Adrenal gland (tissue), 12 donors: ENCODE measurements around the gene PCDHB3. TPM values are rescaled to one million over a fixed set of nuclear protein-coding genes. Genes with fewer than 3 reads are reported as not detected.
"Not testable (repeated sequence)": the region's sequence is repeated elsewhere in the genome, so short reads cannot be mapped to it uniquely, and the experiment has no call there.

Experiments
- DNase-seq, 7 donors: peaks; one replicate each; pipeline ENCODE4 v3.0.0-alpha.2; 2019 to 2020
- H3K27ac ChIP-seq, 5 donors: fragments of 200-600 bp; sonication (generic) in 4 of 5; 1 replicate in 3 of 5; 2 replicates in 2 of 5; pipeline versions ENCODE4 v1.5.1 to v1.8.0; 2016 to 2020; ENCODE audit warnings: mild to moderate bottlenecking in 1 of 5
- H3K27me3 ChIP-seq: fragments of 200-600 bp; 2 replicates; pipeline ENCODE4 v1.8.0; 2021
- H3K36me3 ChIP-seq, 2 donors: fragments of 200-600 bp; replicated peaks in 1 of 2; 1 replicate in 1 of 2; 2 replicates in 1 of 2; pipeline versions ENCODE4 v1.5.1 to v1.8.0; 2018 to 2022
- H3K4me1 ChIP-seq, 2 donors: fragments of 200-600 bp; replicated peaks in 1 of 2; 1 replicate in 1 of 2; 2 replicates in 1 of 2; pipeline versions ENCODE4 v1.5.1 to v1.8.0; 2018 to 2021
- H3K4me3 ChIP-seq, 4 donors: fragments of 200-600 bp; sonication (generic) in 3 of 4; one replicate each; pipeline ENCODE4 v1.5.1; 2016 to 2018
- H3K9me3 ChIP-seq, 3 donors: fragments of 200-600 bp; sonication (generic) in 1 of 3; replicated peaks in 1 of 3; 1 replicate in 2 of 3; 2 replicates in 1 of 3; pipeline versions ENCODE4 v1.5.1 to v1.8.0; 2016 to 2021
- POLR2A ChIP-seq, 2 donors: fragments of 450-650 bp; IDR thresholded peaks; one replicate each; pipeline ENCODE4 v1.6.1; 2017; ENCODE audit warnings: antibody characterized with exemption in 2 of 2, mild to moderate bottlenecking in 2 of 2, moderate library complexity in 1 of 2
- WGBS, 4 donors: extraction: QIAGEN DNeasy Blood & Tissue Kit in 2 of 4; methylation state at CpG; one replicate each; pipeline versions ENCODE4 v1.1.5 to v1.1.7; 2013 to 2017; 5-methylcytosine and 5-hydroxymethylcytosine counted together
- intact Hi-C, 2 donors: fragments of 100-400 bp; cut with DNase I; formaldehyde crosslinking; loops; one replicate each; pipeline versions ENCODE4 v1.14.1 to v1.15.0; 2022 to 2023
- polyA plus RNA-seq, 3 donors: library from polyadenylated mRNA; stranded (reverse); fragments of 200-250 nt in 2 of 3; fragments of 350-450 nt in 1 of 3; fragmentation: Illumina TruSeq in 1 of 3; extraction: RNeasy Lipid Tissue Mini Kit (QIAGEN cat#74804) in 1 of 3; gene quantifications; one replicate each; pipeline ENCODE4 v1.2.3, GENCODE V29; 2013 to 2014
- total RNA-seq, 9 donors: library from RNA; depleted of rRNA in 4 of 9; stranded (reverse); fragments of >200 nt in 4 of 9; fragments of 120-200 nt in 1 of 9; fragmentation: NEBNext Ultra II Directional in 1 of 9; extraction: Animal tissue kit (Norgen Biotek cat#: 25700) in 1 of 9; gene quantifications; one replicate each; pipeline versions ENCODE4 v1.1.0 to v1.2.4, GENCODE V29; 2013 to 2023
- TF ChIP-seq, protein P1 (sequence below), 6 experiments: fragments of 450-650 bp in 4 of 6; fragments of 200-600 bp in 2 of 6; sonication (generic) in 1 of 6; IDR thresholded peaks; 1 replicate in 5 of 6; 2 replicates in 1 of 6; pipeline versions ENCODE4 v1.5.1 to v1.8.0; 2016 to 2021; ENCODE audit warnings: antibody characterized with exemption in 6 of 6, mild to moderate bottlenecking in 2 of 6, moderate library complexity in 1 of 6
- donor health status: healthy with polysubstance abuse.
- donor health status: Bipolar disorder and iron deficiency.
- donor health status: DM: yes; HTN: yes; CAD: no.
- donor health status: DM: no; HTN: no; CAD: no.
- donor health status: DM: no; HTN: no; CAD: no.
- donor health status: DM: yes; HTN: yes; CAD: no.

The PCDHB3 gene
- total and polyA plus RNA-seq, 12 donors = 0.20 to 2.2 (median 1.2) TPM

GRCh38 chr5:141121563-141121962, 21.3 kb downstream of the PCDHB3 start, which contains the start of gene PCDHB4:
PCDHB4 (plus strand) TSS chr5:141121818; CDS start chr5:141121999, 181 bp downstream.
- no peak within 1 kb of the TSS for H3K27ac ChIP-seq
- TF ChIP-seq, protein P1, sequence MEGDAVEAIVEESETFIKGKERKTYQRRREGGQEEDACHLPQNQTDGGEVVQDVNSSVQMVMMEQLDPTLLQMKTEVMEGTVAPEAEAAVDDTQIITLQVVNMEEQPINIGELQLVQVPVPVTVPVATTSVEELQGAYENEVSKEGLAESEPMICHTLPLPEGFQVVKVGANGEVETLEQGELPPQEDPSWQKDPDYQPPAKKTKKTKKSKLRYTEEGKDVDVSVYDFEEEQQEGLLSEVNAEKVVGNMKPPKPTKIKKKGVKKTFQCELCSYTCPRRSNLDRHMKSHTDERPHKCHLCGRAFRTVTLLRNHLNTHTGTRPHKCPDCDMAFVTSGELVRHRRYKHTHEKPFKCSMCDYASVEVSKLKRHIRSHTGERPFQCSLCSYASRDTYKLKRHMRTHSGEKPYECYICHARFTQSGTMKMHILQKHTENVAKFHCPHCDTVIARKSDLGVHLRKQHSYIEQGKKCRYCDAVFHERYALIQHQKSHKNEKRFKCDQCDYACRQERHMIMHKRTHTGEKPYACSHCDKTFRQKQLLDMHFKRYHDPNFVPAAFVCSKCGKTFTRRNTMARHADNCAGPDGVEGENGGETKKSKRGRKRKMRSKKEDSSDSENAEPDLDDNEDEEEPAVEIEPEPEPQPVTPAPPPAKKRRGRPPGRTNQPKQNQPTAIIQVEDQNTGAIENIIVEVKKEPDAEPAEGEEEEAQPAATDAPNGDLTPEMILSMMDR (IDR thresholded peaks at IDR 0.05) = peak in 3 of 6 experiments; percentile 12 to 17 (median 12)
- no peak for TF ChIP-seq POLR2A (IDR thresholded peaks at IDR 0.05)
- H3K9me3 ChIP-seq = no peaks in the 10 kb centered on the region
- H3K27me3 ChIP-seq = peaks cover 11% of the 10 kb centered on the region
- intact Hi-C loops = no loop called here
- no peaks in the 10 kb centered on the region for H3K36me3 ChIP-seq
- H3K4me3 ChIP-seq = peak within 1 kb of the TSS in 1 of 4 donors; percentile 11
- no peak for DNase-seq
- WGBS, 4 donors = 14 to 29% (median 17%) methylated on average over 16 of the region's 16 CpGs
- H3K4me1 ChIP-seq = no peaks in the 10 kb centered on the region

- intact Hi-C loops = no loop called here
- WGBS, 4 donors = 22 to 33% (median 32%) methylated on average over 12 of the region's 12 CpGs
- H3K4me1 ChIP-seq = no peaks in the 10 kb centered on the region
- H3K9me3 ChIP-seq = no peaks in the 10 kb centered on the region
- no peaks in the 10 kb centered on the region for H3K36me3 ChIP-seq
- H3K27me3 ChIP-seq = peaks cover 11% of the 10 kb centered on the region
- DNase-seq = no peak
- TF ChIP-seq, protein P1 (IDR thresholded peaks at IDR 0.05) = no peak
- no peak for TF ChIP-seq POLR2A (IDR thresholded peaks at IDR 0.05)
- H3K27ac ChIP-seq = no peak overlapping the region
- peak overlapping the region in 1 of 4 donors; percentile 11 for H3K4me3 ChIP-seq
These were observed 21.7 kb downstream of the PCDHB3 start for GRCh38 chr5:141121985-141122384.

DNA sequence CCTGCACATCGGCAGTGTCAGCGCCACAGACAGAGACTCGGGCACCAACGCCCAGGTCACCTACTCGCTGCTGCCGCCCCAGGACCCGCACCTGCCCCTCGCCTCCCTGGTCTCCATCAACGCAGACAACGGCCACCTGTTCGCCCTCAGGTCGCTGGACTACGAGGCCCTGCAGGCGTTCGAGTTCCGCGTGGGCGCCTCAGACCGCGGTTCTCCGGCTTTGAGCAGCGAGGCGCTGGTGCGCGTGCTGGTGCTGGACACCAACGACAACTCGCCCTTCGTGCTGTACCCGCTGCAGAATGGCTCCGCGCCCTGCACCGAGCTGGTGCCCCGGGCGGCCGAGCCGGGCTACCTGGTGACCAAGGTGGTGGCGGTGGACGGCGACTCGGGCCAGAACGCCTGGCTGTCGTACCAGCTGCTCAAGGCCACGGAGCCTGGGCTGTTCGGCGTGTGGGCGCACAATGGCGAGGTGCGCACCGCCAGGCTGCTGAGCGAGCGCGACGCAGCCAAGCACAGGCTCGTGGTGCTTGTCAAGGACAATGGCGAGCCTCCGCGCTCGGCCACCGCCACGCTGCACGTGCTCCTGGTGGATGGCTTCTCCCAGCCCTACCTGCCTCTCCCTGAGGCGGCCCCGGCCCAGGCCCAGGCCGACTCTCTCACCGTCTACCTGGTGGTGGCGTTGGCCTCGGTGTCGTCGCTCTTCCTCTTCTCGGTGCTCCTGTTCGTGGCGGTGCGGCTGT, 23.3 kb downstream of the PCDHB3 start:
- intact Hi-C loops, H3K9me3 ChIP-seq, H3K27ac ChIP-seq, H3K36me3 ChIP-seq, DNase-seq, H3K4me1 ChIP-seq, H3K4me3 ChIP-seq: not testable (repeated sequence)
- peaks cover 11% of the 10 kb centered on the region for H3K27me3 ChIP-seq
- 20 to 28% (median 28%) methylated on average over 1 to 59 of the region's 73 CpGs; no CpG with 5 or more reads in 1 of the 4 donors for WGBS, 4 donors

DNA sequence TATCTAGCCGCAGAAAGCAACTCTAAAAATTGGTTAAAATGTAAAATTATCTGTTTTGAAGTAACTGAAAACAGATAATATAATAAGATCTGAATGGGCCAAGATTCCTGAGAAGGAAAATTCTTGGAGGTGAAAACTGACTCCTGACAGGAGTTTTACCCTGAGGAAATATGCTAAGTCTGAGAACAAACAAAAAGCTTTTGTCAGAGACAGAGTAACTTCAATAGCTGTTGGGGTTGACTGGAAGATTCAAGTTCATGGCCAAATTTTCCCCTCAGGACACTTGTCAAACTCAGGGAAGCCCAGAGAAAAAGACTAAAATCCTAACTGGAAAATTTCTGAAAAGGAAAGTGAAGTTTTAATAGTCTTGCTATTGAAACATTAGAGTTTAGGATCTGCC, 27.0 kb downstream of the PCDHB3 start:
- Histone ChIP-seq H3K4me1 (no peaks in the 10 kb centered on the region), H3K9me3 (no peaks in the 10 kb centered on the region), H3K27ac (no peak overlapping the region), H3K27me3 (peaks cover 2% of the 10 kb centered on the region), H3K36me3 (no peaks in the 10 kb centered on the region), H3K4me3 (no peak overlapping the region)
- no peak for DNase-seq
- WGBS, 4 donors = 84 to 88% (median 87%) methylated on average over 1 of the region's 1 CpG
- TF ChIP-seq POLR2A (IDR thresholded peaks at IDR 0.05) = no peak
- TF ChIP-seq, protein P1 (IDR thresholded peaks at IDR 0.05) = no peak
- intact Hi-C loops = no loop called here
